RWPE1 (cell line): Measurements from ENCODE around the gene TWNK.

Source experiments
- CTCF ChIA-PET: fragments of 350-600 bp; sonication (Branson Sonifier 250); formaldehyde crosslinking; extraction: SDS; loops from one replicate; lab custom pipeline; 2021; lab: Yijun Ruan, JAX
- POLR2A ChIA-PET: fragments of 400-600 bp; formaldehyde crosslinking; extraction: SDS; loops from one replicate; lab custom pipeline; 2020; ENCODE audit warnings: antibody characterized with exemption; ENCODE audit not compliant: low non-redundant PET; lab: Yijun Ruan, JAX
- DNase-seq: peaks from one replicate; pipeline ENCODE4 v3.0.0; 2012; ENCODE audit warnings: low spot score
- H3K27ac ChIP-seq: fragments of 450-650 bp; 2 replicates; pipeline ENCODE4 v1.5.1; 2017
- CTCF ChIP-seq: fragments of 450-650 bp; conservative IDR thresholded peaks from 2 replicates; pipeline ENCODE4 v1.5.1; 2017; ENCODE audit warnings: low read depth, mild to moderate bottlenecking

Gene TWNK

DNA sequence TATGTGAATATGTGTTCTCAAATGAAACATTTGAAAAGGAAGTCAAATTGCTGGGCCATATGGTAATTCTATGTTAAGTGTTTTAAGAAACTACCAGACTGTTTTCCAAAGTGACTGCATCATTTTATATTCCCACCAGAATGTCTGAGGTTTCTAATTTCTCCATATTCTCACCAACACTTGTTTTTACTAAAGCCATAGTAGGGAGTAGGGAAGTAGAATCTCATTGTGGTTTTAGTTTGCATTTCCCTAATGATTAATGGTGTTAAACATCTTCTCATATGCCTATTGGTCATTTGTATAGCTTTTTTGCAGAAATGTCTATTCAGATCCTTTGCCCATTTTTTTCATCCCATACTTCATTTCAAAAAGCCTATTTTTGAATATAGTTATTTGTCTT is 27.1 kb upstream of the TWNK start:
- no peak overlapping the region for H3K27ac ChIP-seq
- ChIA-PET POLR2A (no interaction called here), CTCF (no interaction called here)
- DNase-seq, result no peak
- no peak for TF ChIP-seq CTCF

GRCh38 chr10:100962351-100963080 is 24.8 kb upstream of the TWNK start:
- no peak overlapping the region for H3K27ac ChIP-seq
- CTCF ChIA-PET, result interaction anchor here (1.6 kb wide), 1 partner anchor 52 kb away, joined by 6 read pairs; no protein-coding TSS in a partner anchor
- DNase-seq, result no peak
- no peak for TF ChIP-seq CTCF
- POLR2A ChIA-PET, result no interaction called here

GRCh38 chr10:100963826-100964225 is 23.5 kb upstream of the TWNK start:
- H3K27ac ChIP-seq, result no peak overlapping the region
- ChIA-PET CTCF (interaction anchor here (1.0 kb wide), 1 partner anchor 10 kb away, joined by 4 read pairs; no protein-coding TSS in a partner anchor), POLR2A (no interaction called here)
- TF ChIP-seq CTCF, result no peak
- no peak for DNase-seq

DNA sequence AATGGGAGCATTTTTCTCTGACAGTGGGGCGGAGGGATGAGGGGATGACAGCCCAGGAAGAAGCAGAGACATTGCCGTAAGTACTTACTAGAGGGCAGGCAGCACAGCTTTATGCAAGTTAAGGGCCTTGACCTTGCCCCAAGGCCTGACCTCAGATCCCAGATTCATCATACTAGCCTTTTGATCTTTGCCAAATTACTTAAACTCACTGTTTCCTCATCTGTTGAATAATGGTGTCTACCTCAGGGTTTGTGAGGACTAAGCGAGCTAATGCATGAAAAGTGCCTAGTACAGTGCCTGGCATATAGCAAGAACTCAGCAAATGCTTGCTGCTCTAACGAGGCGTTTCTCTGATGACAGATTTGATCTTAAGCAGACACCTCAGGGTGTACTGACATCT is 21.5 kb upstream of the TWNK start:
- TF ChIP-seq CTCF, result no peak
- POLR2A ChIA-PET, result no interaction called here
- CTCF ChIA-PET, result interaction anchor here (0.6 to 1.7 kb wide), 5 partner anchors 11 to 879 kb away, joined by 3 to 6 read pairs (median 3); no protein-coding TSS in a partner anchor
- no peak overlapping the region for H3K27ac ChIP-seq
- no peak for DNase-seq

GRCh38 chr10:100966887-100967286 is 20.5 kb upstream of the TWNK start:
- ChIA-PET POLR2A (interaction anchor here (0.7 kb wide), 1 partner anchor 409 kb away, joined by 3 read pairs; no protein-coding TSS in a partner anchor), CTCF (interaction anchor here (0.6 to 1.7 kb wide), 4 partner anchors 27 to 56 kb away, joined by 3 to 6 read pairs (median 5); no protein-coding TSS in a partner anchor)
- H3K27ac ChIP-seq, result no peak overlapping the region
- no peak for TF ChIP-seq CTCF
- no peak for DNase-seq

DNA sequence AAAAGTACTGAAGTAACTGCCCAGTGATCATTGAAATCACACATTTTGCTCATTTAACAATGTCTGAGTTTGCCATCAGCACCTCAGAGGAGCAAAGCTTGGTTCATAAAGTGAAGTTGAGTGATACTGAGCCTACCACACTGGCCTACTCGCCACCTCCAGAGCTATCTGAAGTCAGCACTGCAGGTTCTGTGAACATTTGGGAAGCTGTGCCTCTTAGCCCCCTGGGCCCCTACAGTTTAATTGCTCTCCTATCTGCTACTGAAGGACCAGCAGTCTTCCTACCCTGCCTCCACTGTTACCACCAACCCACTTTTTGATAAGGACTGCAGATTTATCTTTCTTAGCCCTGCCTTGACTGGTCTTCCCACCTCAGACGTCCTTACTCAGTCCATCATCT is 20.0 kb upstream of the TWNK start:
- POLR2A ChIA-PET, result interaction anchor here (0.7 kb wide), 1 partner anchor 409 kb away, joined by 3 read pairs; no protein-coding TSS in a partner anchor
- H3K27ac ChIP-seq, result no peak overlapping the region
- DNase-seq, result no peak
- CTCF ChIA-PET, result interaction anchor here (0.5 to 1.5 kb wide), 3 partner anchors 26 to 663 kb away, joined by 3 to 4 read pairs (median 3); no protein-coding TSS in a partner anchor
- no peak for TF ChIP-seq CTCF
